Breast epithelium (tissue), 3 donors: ENCODE data around the gene ZACN.

Experiments
- POLR2A ChIP-seq: fragments of 450-650 bp; IDR thresholded peaks from one replicate; pipeline ENCODE4 v1.6.1; 2016; ENCODE audit warnings: antibody characterized with exemption, mild to moderate bottlenecking, moderate library complexity
- POLR2AphosphoS5 ChIP-seq, 3 donors: sonication (generic); formaldehyde crosslinking; IDR thresholded peaks; one replicate each; pipeline ENCODE4 v1.6.1; 2017; ENCODE audit warnings: antibody characterized with exemption in 3 of 3

DNA sequence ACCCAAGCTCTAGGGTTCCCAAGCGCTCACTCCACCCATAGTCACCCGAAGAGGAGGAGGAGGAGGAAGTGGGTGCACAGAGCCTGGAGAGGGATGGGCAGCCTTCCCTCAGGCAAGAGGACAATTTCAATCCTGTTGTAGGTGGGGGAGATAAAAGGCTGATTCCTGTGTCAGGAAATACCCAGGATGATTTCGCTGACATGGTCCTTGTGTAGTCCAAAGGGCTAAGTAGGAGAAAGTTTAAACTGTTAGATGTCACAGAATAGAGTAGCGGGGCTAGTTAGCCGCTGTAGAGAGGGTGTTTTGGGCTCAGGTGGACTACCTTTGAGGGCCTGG, 25.9 kb downstream of the ZACN start:
- TF ChIP-seq POLR2A = no peak
- TF ChIP-seq POLR2AphosphoS5 (IDR thresholded peaks at IDR 0.05) = no peak
